GM18520 (cell line): ENCODE measurements around the gene COL26A1.

Source experiments
- ATAC-seq: cut with Tn5 transposase; IDR thresholded peaks from one replicate; pipeline ENCODE4 v1.9.1; 2021; ENCODE audit not compliant: unreplicated experiment

COL26A1 gene

GRCh38 chr7:101370836-101371235 is 8.2 kb downstream of the COL26A1 start:
- ATAC-seq, result no peak

- no peak for ATAC-seq
Observed at GRCh38 chr7:101373812-101374614, 11.3 kb downstream of the COL26A1 start.

DNA sequence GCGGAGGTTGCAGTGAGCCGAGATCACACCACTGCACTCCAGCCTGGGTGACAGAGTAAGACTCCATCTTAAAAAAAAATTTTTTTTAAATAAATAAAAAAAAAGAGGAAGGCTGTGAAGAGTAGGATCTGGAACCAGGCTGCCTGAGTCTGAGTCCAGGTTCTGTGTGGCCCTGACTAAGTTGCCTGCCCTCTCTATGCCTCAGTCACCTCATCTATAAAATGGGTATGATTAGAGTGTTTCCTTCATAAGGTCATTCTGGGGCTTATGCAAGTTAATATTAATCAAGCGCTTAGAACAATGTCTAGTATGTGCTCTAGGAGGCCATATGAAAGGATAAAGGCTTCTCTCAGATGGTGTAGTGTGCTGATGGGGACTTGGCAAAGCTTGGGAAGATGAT is 12.3 kb downstream of the COL26A1 start:
- no peak for ATAC-seq

GRCh38 chr7:101376601-101377000 is 13.9 kb downstream of the COL26A1 start:
- no peak for ATAC-seq

GRCh38 chr7:101377189-101377736 is 14.6 kb downstream of the COL26A1 start:
- no peak for ATAC-seq

DNA sequence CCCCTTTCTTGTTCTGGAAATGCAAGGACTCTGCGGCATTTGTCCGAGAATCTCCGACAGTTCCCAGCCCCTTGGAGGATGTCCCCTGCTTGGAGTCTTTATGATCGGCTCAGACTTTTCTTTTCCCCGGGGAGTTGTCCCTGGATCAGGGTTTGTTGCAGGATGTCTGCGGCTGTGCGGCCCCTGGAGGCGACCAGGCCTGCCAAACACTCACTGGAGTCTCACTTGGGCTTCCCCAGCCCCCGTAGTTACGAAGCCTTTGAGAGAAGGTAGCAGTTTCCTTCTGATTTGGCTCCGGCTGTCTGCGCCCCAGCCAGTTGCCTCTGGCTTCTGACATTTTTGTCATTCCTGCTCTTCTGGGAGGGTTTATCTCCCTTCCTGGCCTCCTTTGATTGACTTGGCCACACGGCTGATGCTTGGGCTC is 16.1 kb downstream of the COL26A1 start:
- no peak for ATAC-seq

- no peak for ATAC-seq
Observed at GRCh38 chr7:101379302-101379701, 16.6 kb downstream of the COL26A1 start.

DNA sequence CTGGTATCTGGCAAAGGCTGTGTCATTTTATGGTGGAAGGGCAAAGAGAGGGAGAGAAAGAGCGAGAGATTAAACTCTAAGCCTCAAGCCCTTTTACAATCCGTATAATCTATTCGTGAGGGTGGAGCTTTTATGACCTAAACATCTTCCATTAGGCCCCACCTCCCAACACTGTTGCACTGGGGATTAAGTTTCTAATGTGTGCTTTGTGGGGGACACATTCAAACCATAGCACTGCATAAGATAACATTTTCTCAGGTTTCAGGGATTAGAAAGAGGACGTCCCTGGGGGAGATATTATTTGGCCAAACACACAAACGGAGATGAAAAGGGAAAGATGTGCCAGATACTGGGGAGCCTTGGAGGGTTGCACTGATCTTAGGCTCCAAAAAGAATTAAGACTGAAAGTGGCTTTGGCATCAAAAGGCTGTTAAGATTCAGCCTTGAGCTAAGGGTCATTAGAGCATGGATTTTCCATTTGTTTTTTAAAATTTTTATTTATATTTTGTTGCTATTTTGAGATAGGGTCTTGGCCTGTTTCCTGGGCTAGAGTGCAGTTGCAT is 19.0 kb downstream of the COL26A1 start:
- ATAC-seq, result no peak

GRCh38 chr7:101382937-101383336 is 20.3 kb downstream of the COL26A1 start:
- ATAC-seq, result no peak

GRCh38 chr7:101386177-101386557 is 23.5 kb downstream of the COL26A1 start:
- no peak for ATAC-seq

DNA sequence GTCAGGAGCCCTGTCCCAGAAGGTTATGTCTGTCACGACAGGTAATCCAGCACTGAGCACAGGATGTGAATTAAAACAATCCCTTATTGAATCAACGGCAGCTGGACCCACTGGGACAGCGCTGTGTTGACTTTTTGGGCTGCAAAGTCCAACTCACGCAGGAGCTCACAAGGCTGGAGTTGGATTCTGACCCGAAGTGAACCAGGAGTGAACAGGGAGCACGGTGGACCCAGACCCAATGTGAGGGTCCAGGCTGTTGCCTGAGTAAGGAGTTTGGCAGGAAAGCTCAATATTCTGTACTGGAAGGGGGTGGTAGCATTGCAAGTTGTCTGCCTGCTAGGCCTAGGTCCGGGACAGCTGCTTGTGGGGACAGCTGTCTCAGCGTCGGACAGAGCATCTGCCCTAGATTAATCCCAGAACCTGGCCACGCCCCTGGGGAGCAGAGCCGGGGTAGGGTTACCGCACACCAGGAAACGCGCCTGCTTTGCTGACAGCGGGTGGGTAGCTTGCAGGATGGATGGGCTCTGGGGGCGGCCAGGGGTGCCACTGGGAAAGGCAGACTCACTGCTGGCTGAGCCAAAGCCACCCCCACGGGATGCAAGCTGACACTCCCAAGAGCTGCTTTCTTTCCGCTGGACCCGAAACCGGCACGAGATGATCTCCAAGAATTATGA is 24.0 kb downstream of the COL26A1 start:
- ATAC-seq, result no peak

GRCh38 chr7:101390901-101391301 is 28.2 kb downstream of the COL26A1 start:
- peak; percentile 80 for ATAC-seq

DNA sequence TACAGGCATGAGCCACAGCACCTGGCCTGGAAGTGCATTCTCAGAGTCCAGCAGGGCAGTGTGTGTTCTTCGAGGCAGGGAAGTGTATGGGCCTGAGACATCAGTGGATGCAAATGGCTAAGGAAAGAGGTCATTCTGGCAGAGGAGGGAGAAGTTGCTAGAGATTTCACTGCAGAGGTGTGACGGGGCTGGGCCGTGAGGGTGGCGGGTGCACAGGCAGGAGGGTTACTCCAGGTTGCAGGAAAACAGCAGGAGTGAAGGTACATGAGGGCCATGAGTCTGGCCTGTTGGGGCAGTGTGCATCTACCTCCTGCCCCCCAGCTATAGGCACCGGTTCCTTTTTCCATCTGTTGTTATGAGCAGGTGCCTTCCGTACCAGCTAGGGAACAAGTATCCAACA is 29.3 kb downstream of the COL26A1 start:
- no peak for ATAC-seq

GRCh38 chr7:101393865-101394264 is 31.2 kb downstream of the COL26A1 start:
- no peak for ATAC-seq

- no peak for ATAC-seq
Observed at GRCh38 chr7:101395376-101395775, 32.7 kb downstream of the COL26A1 start.

DNA sequence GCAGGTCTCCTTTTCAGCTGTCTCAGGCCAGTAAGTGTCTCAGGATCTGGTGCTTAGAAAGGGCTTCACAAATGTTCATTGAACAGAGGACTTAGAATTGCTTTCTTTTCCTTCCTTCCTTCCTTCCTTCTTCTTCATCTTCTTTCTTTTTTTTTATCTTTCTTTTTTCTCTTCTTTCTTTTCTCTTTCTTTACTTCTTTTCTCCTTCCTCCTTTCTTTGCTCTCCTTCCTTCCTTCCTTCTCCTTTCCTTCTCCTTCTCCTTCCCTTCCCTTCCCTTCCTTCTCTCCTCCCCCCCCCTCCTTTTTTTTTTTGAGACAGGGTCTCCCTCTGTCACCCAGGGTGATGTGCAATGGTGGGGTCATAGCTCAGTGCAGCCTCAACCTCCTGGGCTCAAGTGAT is 34.6 kb downstream of the COL26A1 start:
- ATAC-seq, result no peak

DNA sequence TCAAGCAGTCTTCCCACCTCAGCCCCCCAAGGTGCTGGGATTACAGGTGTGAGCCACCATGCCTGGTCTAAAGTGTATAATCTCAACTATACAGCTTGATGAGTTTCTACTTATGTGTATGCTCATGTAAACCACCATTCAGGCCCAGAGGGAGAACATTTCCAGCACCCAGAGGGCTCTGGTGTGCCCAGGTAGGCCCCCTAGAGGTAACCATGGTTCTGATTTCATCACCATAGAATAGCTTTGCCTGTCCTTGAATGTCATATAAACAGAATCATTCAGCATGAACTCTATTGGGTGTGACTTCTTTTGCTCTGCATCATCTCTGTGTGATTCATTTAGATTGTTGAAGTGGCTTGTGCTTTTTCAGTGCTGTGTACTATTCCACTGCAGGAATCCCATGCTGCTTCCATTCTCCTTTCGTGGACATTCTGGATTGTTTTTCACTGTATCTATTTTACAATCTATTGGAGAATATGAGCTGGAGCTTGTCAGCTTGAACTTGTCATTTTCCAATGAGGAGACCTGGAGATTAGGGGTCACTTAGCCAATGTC is 35.2 kb downstream of the COL26A1 start:
- ATAC-seq, result no peak

DNA sequence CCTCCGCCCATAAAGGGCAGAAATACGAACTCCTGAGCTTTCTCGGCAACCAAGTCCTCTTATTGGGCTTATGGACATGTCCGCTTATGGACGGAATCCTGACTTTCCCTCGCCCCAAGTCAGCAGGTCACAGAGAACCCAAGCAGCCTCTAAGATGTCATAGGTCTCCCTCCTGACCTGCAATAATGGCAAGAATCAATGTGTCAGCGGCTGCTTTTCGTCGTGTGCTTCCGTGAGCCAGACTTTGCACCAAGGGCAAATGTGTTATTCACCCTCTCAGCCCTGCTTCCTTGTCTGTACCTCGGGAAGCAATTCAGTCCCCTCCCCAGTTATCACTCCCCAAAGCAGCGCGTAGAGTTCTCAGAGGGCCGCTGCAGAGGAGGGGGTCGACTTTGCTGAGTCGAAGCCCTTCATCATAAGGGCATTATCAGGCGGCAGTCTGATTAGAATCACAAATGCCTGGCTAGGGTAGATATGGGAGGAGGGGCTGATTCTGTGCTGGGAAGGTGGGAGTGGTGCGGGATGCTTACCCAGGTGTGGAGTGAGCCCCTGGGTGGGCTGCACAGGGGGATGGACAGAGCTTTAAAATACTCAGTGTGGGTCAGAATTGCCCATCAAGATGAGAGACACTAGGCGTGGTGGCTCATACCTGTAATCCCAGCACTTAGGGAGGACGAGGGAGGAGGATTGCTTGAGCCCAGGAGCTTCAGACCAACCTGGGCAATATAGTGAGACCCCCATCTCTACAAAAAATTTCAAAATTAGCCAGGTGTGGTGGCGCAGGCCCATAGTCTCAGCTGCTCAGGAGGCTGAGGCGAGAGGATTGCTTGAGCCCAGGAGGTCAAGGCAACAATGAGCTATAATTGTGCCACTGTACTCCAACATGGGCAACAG is 36.0 kb downstream of the COL26A1 start:
- no peak for ATAC-seq

DNA sequence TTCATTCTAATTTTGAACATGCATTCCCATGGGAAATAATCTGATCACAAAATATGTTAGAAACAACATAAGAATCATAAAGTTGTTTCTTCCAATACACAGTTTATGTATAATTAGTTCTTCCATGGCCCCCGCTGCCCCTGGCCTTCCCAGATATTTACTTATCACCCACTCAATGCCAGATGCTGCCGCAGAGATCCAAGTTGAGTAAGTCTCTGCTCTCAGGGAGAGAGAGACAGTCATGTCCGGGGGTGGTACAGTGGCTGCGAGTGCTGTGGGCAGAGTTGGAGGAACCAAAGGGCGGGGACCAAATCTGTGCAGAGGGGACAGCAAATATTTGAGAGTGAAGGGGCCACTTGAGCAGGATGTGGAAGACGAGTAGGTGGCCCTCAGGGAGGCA is 37.1 kb downstream of the COL26A1 start:
- ATAC-seq, result no peak

- ATAC-seq, result no peak
Observed at GRCh38 chr7:101400751-101401150, 38.1 kb downstream of the COL26A1 start.
